ENCODE results near the gene FN1.

GRCh38 chr2:215439980-215440512, 4.2 kb upstream of the FN1 start:
- TF ChIP-seq CTCF (IDR thresholded peaks at IDR 0.05), result no peak
- no peak for TF ChIP-seq POLR2A (IDR thresholded peaks at IDR 0.05)
- no peak for TF ChIP-seq EP300 (IDR thresholded peaks at IDR 0.05)
